H9 (cell line): ENCODE data around the gene GCNA. TPM values are rescaled to one million over a fixed set of nuclear protein-coding genes. Genes with fewer than 3 reads are reported as not detected.

Source experiments
- DNase-seq: peaks from one replicate; pipeline ENCODE4 v3.0.0-alpha.2; 2017
- H2AFZ ChIP-seq: one replicate; pipeline ENCODE4 v1.6.1; 2013; ENCODE audit warnings: mild to moderate bottlenecking, low read length, control low read depth, moderate library complexity
- H2AK5ac ChIP-seq: 2 replicates; pipeline ENCODE4 v1.6.1; 2013; ENCODE audit warnings: low read length, control low read depth, mixed read lengths; ENCODE audit not compliant: insufficient read length
- H2BK120ac ChIP-seq: one replicate; pipeline ENCODE4 v1.6.1; 2013; ENCODE audit warnings: low read depth, mild to moderate bottlenecking, low read length, control low read depth, inconsistent platforms; ENCODE audit not compliant: poor library complexity, severe bottlenecking
- H2BK12ac ChIP-seq: 2 replicates; pipeline ENCODE4 v1.6.1; 2013; ENCODE audit warnings: low read length, control low read depth, mixed read lengths, low read depth; ENCODE audit not compliant: insufficient read length
- H2BK15ac ChIP-seq: 2 replicates; pipeline ENCODE4 v1.6.1; 2013; ENCODE audit warnings: low read depth, low read length, control low read depth
- H2BK20ac ChIP-seq: one replicate; pipeline ENCODE4 v1.6.1; 2013; ENCODE audit warnings: low read depth, mild to moderate bottlenecking, low read length, control low read depth, inconsistent platforms; ENCODE audit not compliant: poor library complexity, severe bottlenecking
- H2BK5ac ChIP-seq: 2 replicates; pipeline ENCODE4 v1.6.1; 2013; ENCODE audit warnings: low read length, control low read depth, mixed read lengths; ENCODE audit not compliant: insufficient read length
- H3K14ac ChIP-seq: 2 replicates; pipeline ENCODE4 v1.6.1; 2013; ENCODE audit warnings: low read length, control low read depth; ENCODE audit not compliant: insufficient read depth
- H3K18ac ChIP-seq: 2 replicates; pipeline ENCODE4 v1.6.1; 2013; ENCODE audit warnings: low read depth, mild to moderate bottlenecking, mixed read lengths, low read length, control low read depth; ENCODE audit not compliant: insufficient read length
- H3K23ac ChIP-seq: 2 replicates; pipeline ENCODE4 v1.6.1; 2013; ENCODE audit warnings: low read length, control low read depth, mixed read lengths, low read depth; ENCODE audit not compliant: insufficient read length
- H3K23me2 ChIP-seq: 2 replicates; pipeline ENCODE4 v1.6.1; 2013; ENCODE audit warnings: low read depth, mild to moderate bottlenecking, mixed read lengths, low read length, control low read depth; ENCODE audit not compliant: insufficient read length, poor library complexity, severe bottlenecking
- H3K27ac ChIP-seq: 2 replicates; pipeline ENCODE4 v1.5.1; 2013; ENCODE audit warnings: low read length, control low read depth, mixed read lengths, low read depth; ENCODE audit not compliant: insufficient read length
- H3K27me3 ChIP-seq: 2 replicates; pipeline ENCODE4 v1.6.1; 2013; ENCODE audit warnings: low read length, control low read depth, inconsistent platforms; ENCODE audit not compliant: insufficient read depth
- H3K4ac ChIP-seq: 2 replicates; pipeline ENCODE4 v1.6.1; 2013; ENCODE audit warnings: low read depth, mild to moderate bottlenecking, control low read depth, inconsistent platforms, low read length, moderate library complexity
- H3K4me1 ChIP-seq: 2 replicates; pipeline ENCODE4 v1.6.1; 2013; ENCODE audit warnings: low read length, control low read depth, inconsistent platforms; ENCODE audit not compliant: insufficient read depth
- H3K4me2 ChIP-seq: 2 replicates; pipeline ENCODE4 v1.6.1; 2013; ENCODE audit warnings: low read length, control low read depth, mixed read lengths; ENCODE audit not compliant: insufficient read length, insufficient read depth
- H3K56ac ChIP-seq: 2 replicates; pipeline ENCODE4 v1.6.1; 2013; ENCODE audit warnings: low read depth, mild to moderate bottlenecking, mixed read lengths, low read length, control low read depth; ENCODE audit not compliant: insufficient read length
- H3K79me1 ChIP-seq: 2 replicates; pipeline ENCODE4 v1.6.1; 2013; ENCODE audit warnings: low read depth, mild to moderate bottlenecking, moderate library complexity, low read length, control low read depth, inconsistent platforms; ENCODE audit not compliant: insufficient read depth, poor library complexity, severe bottlenecking
- H3K79me2 ChIP-seq: 2 replicates; pipeline ENCODE4 v1.6.1; 2013; ENCODE audit warnings: low read length, control low read depth, inconsistent platforms; ENCODE audit not compliant: insufficient read depth
- H3K9ac ChIP-seq: 2 replicates; pipeline ENCODE4 v1.6.1; 2013; ENCODE audit warnings: low read length, control low read depth, mixed read lengths; ENCODE audit not compliant: insufficient read length; ENCODE audit errors: extremely low read depth
- H3K9me3 ChIP-seq: one replicate; pipeline ENCODE4 v1.6.1; 2013; ENCODE audit warnings: low read depth, low read length, inconsistent platforms; ENCODE audit not compliant: control insufficient read depth
- H3T11ph ChIP-seq: one replicate; pipeline ENCODE4 v1.6.1; 2013; ENCODE audit warnings: mild to moderate bottlenecking, low read length, control low read depth, inconsistent platforms
- H4K20me1 ChIP-seq: one replicate; pipeline ENCODE4 v1.6.1; 2013; ENCODE audit not compliant: control insufficient read depth, insufficient read length, insufficient read depth
- H4K5ac ChIP-seq: 2 replicates; pipeline ENCODE4 v1.6.1; 2013; ENCODE audit warnings: low read depth, mild to moderate bottlenecking, mixed read lengths, low read length, control low read depth; ENCODE audit not compliant: insufficient read length
- H4K8ac ChIP-seq: replicated peaks from 2 replicates; pipeline ENCODE4 v1.6.1; 2013; ENCODE audit warnings: low read length, control low read depth, mixed read lengths, low read depth; ENCODE audit not compliant: insufficient read length
- H4K91ac ChIP-seq: 2 replicates; pipeline ENCODE4 v1.6.1; 2013; ENCODE audit warnings: low read depth, mild to moderate bottlenecking, moderate library complexity, mixed read lengths, low read length, control low read depth; ENCODE audit not compliant: insufficient read length
- H3K27ac Mint-ChIP-seq, 3 experiments: 2 replicates in 2 of 3; 3 replicates in 1 of 3; pipeline ENCODE4 v1.8.0; 2020 to 2021; ENCODE audit warnings: mixed read lengths in 3 of 3, mild to moderate bottlenecking in 1 of 3, moderate library complexity in 1 of 3
- H3K27me3 Mint-ChIP-seq: 2 replicates; pipeline ENCODE4 v1.8.0; 2021; ENCODE audit warnings: low read depth, mild to moderate bottlenecking, moderate library complexity, mixed read lengths
- H3K36me3 Mint-ChIP-seq, 3 experiments: 2 replicates in 2 of 3; 3 replicates in 1 of 3; pipeline ENCODE4 v1.8.0; 2020 to 2021; ENCODE audit warnings: low read depth in 3 of 3, mixed read lengths in 3 of 3; ENCODE audit not compliant: insufficient read depth in 1 of 3
- H3K4me1 Mint-ChIP-seq, 2 experiments: 2 replicates each; pipeline ENCODE4 v1.8.0; 2020; ENCODE audit warnings: mixed read lengths in 2 of 2
- H3K4me3 Mint-ChIP-seq, 2 experiments: 2 replicates in 1 of 2; 3 replicates in 1 of 2; pipeline ENCODE4 v1.8.0; 2020 to 2021; ENCODE audit warnings: mild to moderate bottlenecking in 2 of 2, mixed read lengths in 2 of 2, moderate library complexity in 1 of 2
- H3K9me3 Mint-ChIP-seq, 2 experiments: 2 replicates in 1 of 2; 3 replicates in 1 of 2; pipeline ENCODE4 v1.8.0; 2020; ENCODE audit warnings: mild to moderate bottlenecking in 2 of 2, mixed read lengths in 2 of 2, moderate library complexity in 1 of 2
- CTCF ChIP-seq: fragments of 200-600 bp; sonication (generic); conservative IDR thresholded peaks from 3 replicates; pipeline ENCODE4 v1.8.0; 2021; ENCODE audit warnings: antibody characterized with exemption, mild to moderate bottlenecking
- WGBS: extraction: QIAGEN DNeasy Blood & Tissue Kit; methylation state at CpG from one replicate; pipeline ENCODE4 v1.1.7; 2013; ENCODE audit warnings: missing lambda C conversion rate, low lambda C conversion rate, mixed read lengths; ENCODE audit not compliant: insufficient read length; ENCODE audit errors: extremely low coverage; 5-methylcytosine and 5-hydroxymethylcytosine counted together
- total RNA-seq: library from RNA; stranded (reverse); gene quantifications from 2 replicates; pipeline ENCODE4 v1.2.1, GENCODE V29; 2021

GCNA gene
- total RNA-seq, 1 experiment from 2014 or later = 0.96 TPM

- H3K18ac ChIP-seq = no peak overlapping the region
- H3K23ac ChIP-seq = no peak overlapping the region
- TF ChIP-seq CTCF = no peak
- no peaks in the 10 kb centered on the region for H3K23me2 ChIP-seq
- Mint-ChIP-seq H3K9me3 (peaks cover 54 to 59% of the 10 kb centered on the region in 2 experiments), H3K36me3 (peaks cover 27 to 67% (median 65%) of the 10 kb centered on the region in 3 experiments), H3K4me1 (peaks cover 13 to 17% of the 10 kb centered on the region in 2 experiments), H3K4me3 (no peak overlapping the region), H3K27me3 (no peaks in the 10 kb centered on the region), H3K27ac (no peak overlapping the region)
- no CpG with 5 or more reads among the region's 2 CpGs for WGBS
- no peak overlapping the region for H3K27ac ChIP-seq
- no peak overlapping the region for H3K4ac ChIP-seq
- H3K14ac ChIP-seq = no peak overlapping the region
- no peaks in the 10 kb centered on the region for H3K27me3 ChIP-seq
- H2BK5ac ChIP-seq = no peak overlapping the region
- H4K91ac ChIP-seq = no peak overlapping the region
- no peak overlapping the region for H3K56ac ChIP-seq
- H3K4me1 ChIP-seq = no peaks in the 10 kb centered on the region
- no peak overlapping the region for H2BK20ac ChIP-seq
- H2AK5ac ChIP-seq = no peak overlapping the region
- no peak overlapping the region for H2BK12ac ChIP-seq
- no peak for DNase-seq
- H3K79me2 ChIP-seq = peaks cover 27% of the 10 kb centered on the region; the same call in 1 of the 2 replicates
- no peak overlapping the region for H4K5ac ChIP-seq
- no peak overlapping the region for H3K4me2 ChIP-seq
- H3T11ph ChIP-seq = no peak overlapping the region
- no peak overlapping the region for H2AFZ ChIP-seq
- H4K8ac ChIP-seq = no peak overlapping the region
- H4K20me1 ChIP-seq = no peaks in the 10 kb centered on the region
- H2BK120ac ChIP-seq = no peak overlapping the region
- no peaks in the 10 kb centered on the region for H3K79me1 ChIP-seq
- H3K9ac ChIP-seq = no peak overlapping the region
- no peak overlapping the region for H2BK15ac ChIP-seq
- peaks cover 37% of the 10 kb centered on the region for H3K9me3 ChIP-seq
These were observed 35.4 kb upstream of the GCNA start for GRCh38 chrX:71542825-71543224.
